GM23338 (cell line): ENCODE measurements around the gene RAB3B. TPM values are rescaled to one million over a fixed set of nuclear protein-coding genes. Genes with fewer than 3 reads are reported as not detected.

Experiments used
- EZH2 ChIP-seq: fragments of 200-600 bp; sonication (generic); IDR thresholded peaks from one replicate; pipeline ENCODE4 v1.8.0; 2017; ENCODE audit warnings: antibody characterized with exemption, mild to moderate bottlenecking, low read depth; ENCODE audit not compliant: unreplicated experiment
- polyA plus RNA-seq: library from polyadenylated mRNA; unstranded; fragments of >200 nt; fragmentation: Nextera tagmentation; extraction: Ambion mirVana; gene quantifications from 2 replicates; pipeline ENCODE4 v1.2.1, GENCODE V29; 2016
- total RNA-seq: library from RNA; depleted of rRNA; stranded (reverse); fragments of >200 nt; shearing (Covaris generic); gene quantifications from 2 replicates; pipeline ENCODE4 v1.2.3, GENCODE V29; 2014
- TF ChIP-seq, protein P1 (sequence below): fragments of 250-450 bp; sonication (Bioruptor Pico); IDR thresholded peaks from 2 replicates; pipeline ENCODE4 v1.5.0; 2020; ENCODE audit warnings: mild to moderate bottlenecking, moderate library complexity
- TF ChIP-seq, protein P2 (sequence below): IDR thresholded peaks from 2 replicates; pipeline ENCODE4 v1.6.1; 2016; ENCODE audit warnings: antibody characterized with exemption
- TF ChIP-seq, protein P3 (sequence below): IDR thresholded peaks from one replicate; pipeline ENCODE4 v1.6.1; 2018; ENCODE audit warnings: antibody characterized with exemption; ENCODE audit not compliant: unreplicated experiment

RAB3B gene
- total and polyA plus RNA-seq, 2 experiments from 2014 or later, result 18.3 to 37.9 TPM

DNA sequence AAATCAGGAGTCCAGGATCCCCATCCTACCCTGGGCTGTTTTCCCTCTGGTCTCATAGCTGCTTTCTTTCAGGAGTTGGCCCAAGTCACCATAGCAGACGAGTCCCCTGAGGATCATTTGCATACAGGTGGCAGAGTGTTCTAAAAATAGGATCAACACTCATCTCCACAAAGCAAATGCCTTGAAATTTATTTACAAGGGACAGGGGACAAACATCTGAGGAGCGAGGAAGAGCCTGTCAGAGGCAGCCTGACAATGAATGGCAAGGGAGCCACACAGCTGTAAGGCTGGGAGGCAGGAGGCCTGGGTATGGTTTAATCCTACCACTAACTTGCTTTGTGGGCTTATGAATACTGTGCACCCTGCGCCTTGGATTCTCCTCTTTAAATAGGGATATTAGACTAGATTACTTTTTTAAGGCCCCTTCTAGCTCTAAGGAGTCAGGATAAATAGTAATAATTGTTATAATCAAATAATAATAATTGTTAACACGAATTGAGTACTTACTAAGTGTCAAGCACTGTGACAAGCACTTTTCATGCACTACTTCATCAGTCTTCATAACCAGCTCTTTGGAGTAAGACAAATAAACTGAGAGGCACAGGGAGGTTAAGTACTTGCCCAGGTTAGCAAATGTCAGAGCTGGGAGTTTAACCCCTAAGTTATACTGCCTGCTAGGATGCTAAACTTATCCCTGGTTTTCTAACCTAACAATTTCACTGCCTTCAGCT lies 34.5 kb downstream of the RAB3B start (continued):
- TF ChIP-seq, protein P1, sequence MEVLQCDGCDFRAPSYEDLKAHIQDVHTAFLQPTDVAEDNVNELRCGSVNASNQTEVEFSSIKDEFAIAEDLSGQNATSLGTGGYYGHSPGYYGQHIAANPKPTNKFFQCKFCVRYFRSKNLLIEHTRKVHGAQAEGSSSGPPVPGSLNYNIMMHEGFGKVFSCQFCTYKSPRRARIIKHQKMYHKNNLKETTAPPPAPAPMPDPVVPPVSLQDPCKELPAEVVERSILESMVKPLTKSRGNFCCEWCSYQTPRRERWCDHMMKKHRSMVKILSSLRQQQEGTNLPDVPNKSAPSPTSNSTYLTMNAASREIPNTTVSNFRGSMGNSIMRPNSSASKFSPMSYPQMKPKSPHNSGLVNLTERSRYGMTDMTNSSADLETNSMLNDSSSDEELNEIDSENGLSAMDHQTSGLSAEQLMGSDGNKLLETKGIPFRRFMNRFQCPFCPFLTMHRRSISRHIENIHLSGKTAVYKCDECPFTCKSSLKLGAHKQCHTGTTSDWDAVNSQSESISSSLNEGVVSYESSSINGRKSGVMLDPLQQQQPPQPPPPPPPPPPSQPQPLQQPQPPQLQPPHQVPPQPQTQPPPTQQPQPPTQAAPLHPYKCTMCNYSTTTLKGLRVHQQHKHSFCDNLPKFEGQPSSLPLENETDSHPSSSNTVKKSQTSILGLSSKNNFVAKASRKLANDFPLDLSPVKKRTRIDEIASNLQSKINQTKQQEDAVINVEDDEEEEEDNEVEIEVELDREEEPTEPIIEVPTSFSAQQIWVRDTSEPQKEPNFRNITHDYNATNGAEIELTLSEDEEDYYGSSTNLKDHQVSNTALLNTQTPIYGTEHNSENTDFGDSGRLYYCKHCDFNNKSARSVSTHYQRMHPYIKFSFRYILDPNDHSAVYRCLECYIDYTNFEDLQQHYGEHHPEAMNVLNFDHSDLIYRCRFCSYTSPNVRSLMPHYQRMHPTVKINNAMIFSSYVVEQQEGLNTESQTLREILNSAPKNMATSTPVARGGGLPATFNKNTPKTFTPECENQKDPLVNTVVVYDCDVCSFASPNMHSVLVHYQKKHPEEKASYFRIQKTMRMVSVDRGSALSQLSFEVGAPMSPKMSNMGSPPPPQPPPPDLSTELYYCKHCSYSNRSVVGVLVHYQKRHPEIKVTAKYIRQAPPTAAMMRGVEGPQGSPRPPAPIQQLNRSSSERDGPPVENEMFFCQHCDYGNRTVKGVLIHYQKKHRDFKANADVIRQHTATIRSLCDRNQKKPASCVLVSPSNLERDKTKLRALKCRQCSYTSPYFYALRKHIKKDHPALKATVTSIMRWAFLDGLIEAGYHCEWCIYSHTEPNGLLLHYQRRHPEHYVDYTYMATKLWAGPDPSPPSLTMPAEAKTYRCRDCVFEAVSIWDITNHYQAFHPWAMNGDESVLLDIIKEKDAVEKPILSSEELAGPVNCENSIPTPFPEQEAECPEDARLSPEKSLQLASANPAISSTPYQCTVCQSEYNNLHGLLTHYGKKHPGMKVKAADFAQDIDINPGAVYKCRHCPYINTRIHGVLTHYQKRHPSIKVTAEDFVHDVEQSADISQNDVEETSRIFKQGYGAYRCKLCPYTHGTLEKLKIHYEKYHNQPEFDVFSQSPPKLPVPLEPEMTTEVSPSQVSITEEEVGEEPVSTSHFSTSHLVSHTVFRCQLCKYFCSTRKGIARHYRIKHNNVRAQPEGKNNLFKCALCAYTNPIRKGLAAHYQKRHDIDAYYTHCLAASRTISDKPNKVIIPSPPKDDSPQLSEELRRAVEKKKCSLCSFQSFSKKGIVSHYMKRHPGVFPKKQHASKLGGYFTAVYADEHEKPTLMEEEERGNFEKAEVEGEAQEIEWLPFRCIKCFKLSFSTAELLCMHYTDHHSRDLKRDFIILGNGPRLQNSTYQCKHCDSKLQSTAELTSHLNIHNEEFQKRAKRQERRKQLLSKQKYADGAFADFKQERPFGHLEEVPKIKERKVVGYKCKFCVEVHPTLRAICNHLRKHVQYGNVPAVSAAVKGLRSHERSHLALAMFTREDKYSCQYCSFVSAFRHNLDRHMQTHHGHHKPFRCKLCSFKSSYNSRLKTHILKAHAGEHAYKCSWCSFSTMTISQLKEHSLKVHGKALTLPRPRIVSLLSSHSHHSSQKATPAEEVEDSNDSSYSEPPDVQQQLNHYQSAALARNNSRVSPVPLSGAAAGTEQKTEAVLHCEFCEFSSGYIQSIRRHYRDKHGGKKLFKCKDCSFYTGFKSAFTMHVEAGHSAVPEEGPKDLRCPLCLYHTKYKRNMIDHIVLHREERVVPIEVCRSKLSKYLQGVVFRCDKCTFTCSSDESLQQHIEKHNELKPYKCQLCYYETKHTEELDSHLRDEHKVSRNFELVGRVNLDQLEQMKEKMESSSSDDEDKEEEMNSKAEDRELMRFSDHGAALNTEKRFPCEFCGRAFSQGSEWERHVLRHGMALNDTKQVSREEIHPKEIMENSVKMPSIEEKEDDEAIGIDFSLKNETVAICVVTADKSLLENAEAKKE (CRISPR knock-in tag), result no peak
- TF ChIP-seq, protein P2, sequence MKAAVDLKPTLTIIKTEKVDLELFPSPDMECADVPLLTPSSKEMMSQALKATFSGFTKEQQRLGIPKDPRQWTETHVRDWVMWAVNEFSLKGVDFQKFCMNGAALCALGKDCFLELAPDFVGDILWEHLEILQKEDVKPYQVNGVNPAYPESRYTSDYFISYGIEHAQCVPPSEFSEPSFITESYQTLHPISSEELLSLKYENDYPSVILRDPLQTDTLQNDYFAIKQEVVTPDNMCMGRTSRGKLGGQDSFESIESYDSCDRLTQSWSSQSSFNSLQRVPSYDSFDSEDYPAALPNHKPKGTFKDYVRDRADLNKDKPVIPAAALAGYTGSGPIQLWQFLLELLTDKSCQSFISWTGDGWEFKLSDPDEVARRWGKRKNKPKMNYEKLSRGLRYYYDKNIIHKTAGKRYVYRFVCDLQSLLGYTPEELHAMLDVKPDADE, result no peak
- TF ChIP-seq EZH2, result no peak
- TF ChIP-seq, protein P3, sequence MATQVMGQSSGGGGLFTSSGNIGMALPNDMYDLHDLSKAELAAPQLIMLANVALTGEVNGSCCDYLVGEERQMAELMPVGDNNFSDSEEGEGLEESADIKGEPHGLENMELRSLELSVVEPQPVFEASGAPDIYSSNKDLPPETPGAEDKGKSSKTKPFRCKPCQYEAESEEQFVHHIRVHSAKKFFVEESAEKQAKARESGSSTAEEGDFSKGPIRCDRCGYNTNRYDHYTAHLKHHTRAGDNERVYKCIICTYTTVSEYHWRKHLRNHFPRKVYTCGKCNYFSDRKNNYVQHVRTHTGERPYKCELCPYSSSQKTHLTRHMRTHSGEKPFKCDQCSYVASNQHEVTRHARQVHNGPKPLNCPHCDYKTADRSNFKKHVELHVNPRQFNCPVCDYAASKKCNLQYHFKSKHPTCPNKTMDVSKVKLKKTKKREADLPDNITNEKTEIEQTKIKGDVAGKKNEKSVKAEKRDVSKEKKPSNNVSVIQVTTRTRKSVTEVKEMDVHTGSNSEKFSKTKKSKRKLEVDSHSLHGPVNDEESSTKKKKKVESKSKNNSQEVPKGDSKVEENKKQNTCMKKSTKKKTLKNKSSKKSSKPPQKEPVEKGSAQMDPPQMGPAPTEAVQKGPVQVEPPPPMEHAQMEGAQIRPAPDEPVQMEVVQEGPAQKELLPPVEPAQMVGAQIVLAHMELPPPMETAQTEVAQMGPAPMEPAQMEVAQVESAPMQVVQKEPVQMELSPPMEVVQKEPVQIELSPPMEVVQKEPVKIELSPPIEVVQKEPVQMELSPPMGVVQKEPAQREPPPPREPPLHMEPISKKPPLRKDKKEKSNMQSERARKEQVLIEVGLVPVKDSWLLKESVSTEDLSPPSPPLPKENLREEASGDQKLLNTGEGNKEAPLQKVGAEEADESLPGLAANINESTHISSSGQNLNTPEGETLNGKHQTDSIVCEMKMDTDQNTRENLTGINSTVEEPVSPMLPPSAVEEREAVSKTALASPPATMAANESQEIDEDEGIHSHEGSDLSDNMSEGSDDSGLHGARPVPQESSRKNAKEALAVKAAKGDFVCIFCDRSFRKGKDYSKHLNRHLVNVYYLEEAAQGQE, result no peak
